Measurements from ENCODE around the gene FNIP2.
"Not testable (repeated sequence)": the region's sequence is repeated elsewhere in the genome, so short reads cannot be mapped to it uniquely, and the experiment has no call there.

Gene FNIP2

DNA sequence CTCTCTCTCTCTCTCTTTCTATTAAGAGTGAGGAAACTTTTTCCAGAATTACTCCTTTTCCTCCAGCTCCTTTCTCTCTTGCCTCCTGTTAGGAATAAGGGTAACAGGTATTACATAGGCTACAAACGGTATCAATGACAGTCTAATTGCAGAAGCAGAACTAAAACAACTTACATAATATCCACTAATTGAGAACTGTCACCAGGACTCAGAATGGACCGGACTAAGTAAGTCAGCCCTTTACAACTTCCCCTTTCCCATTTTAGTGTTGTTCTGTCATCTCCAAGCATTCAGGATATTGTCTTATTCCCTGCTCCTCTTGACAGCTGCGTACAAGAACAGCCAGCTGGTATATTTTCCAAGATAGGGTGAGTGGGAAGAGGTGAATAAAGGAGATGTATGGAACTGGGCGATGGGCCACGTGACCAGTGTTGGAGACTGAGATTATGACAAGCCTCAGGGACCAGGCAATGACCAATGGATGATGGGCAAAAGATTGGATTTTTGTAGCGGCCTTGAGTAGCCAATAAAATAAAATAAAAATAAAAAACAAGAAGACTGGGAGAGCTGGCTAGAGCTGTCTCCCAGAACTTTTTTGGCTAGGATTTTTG, 2.3 kb upstream of the FNIP2 start:
- DNase-seq = no peak

DNA sequence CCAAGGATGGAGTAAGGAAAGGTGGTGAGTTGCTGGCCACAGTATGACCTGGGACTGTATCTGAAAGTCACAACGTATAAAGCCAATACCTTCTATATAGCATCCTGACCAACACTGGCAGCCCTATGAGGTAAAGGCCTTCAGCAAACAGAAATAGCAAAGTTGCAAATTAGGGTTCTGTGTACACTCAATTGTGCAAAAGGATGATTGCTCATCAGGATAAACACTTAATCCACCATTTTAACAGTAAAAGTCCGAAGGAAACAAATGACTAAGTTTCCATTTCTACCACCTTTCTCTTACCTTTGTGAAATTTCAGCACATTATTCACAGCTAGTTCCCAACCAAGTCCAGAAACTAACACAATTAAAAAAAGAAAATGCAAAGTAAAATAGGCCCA, 1.4 kb upstream of the FNIP2 start:
- DNase-seq = no peak

DNA sequence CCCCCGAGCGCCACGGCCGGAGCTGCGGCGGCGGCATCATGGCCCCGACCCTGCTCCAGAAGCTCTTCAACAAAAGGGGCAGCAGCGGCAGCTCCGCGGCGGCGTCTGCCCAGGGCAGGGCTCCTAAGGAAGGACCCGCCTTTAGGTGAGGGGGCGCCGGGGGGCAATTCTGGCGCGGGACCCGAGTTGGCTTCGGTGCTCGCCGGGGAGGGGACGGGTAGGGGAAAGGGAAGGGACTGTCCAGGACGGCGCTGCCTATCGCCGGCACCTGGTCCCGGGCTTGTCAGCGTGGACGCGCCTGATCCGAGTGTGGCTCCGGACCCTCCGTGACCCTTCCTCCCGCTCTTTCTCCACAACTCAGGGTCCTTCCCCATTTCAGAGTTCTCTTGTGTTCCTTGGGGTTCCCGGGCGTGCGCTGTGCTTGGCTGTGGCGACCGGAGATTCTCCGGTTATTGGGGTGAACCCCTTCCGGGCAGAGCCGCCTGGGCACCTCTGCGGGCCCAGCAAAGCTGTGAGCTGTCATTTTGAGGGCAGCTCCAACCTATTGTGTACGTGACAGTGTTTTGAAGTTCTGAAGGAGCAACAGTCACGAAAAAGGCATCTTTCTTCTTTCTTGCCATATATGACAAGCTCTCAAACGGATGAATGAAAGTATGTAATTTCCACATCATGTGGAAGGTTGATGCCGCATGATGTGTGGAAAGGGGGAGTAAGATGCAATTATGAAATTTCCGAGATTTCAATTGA, 522 bp downstream of the FNIP2 start:
- no peak for DNase-seq

DNA sequence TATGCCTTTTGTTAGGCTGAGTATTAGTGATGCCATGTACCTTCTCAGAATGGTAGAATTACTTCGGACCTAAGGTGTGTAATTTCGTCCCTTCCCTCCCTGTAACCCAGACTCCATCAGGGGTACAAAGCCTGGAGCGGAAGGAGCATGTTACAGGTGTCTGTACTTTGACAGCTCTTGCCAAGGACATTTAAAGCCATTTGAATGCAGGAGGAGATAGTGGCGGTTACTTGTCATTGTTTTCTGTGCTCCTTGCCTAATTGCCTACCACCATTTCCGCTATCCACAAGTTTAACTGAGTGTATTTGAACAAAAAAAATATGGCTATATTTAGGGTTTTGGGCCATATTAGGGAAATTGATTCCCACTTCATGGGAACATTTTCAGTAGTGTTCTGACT, 1.8 kb downstream of the FNIP2 start:
- DNase-seq = no peak

DNA sequence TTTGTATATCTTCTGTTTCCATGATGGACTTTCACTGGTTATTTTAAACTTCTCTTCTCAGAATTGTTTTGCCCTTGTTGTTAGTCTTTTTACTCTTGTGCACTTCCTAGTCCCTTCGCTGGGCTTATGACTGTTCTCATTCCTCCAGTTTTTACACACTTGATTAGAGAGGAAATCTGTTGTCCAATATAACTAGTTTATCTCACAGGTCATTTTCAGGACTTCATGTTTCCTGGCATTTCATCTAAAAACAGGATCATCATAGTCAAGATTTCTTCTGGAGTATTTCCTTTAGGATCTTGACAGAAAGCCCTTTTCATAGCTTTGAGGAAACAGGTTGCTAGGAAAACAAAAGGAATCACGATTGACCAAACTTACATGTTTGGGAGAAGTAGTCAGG, 3.0 kb downstream of the FNIP2 start:
- DNase-seq = no peak

DNA sequence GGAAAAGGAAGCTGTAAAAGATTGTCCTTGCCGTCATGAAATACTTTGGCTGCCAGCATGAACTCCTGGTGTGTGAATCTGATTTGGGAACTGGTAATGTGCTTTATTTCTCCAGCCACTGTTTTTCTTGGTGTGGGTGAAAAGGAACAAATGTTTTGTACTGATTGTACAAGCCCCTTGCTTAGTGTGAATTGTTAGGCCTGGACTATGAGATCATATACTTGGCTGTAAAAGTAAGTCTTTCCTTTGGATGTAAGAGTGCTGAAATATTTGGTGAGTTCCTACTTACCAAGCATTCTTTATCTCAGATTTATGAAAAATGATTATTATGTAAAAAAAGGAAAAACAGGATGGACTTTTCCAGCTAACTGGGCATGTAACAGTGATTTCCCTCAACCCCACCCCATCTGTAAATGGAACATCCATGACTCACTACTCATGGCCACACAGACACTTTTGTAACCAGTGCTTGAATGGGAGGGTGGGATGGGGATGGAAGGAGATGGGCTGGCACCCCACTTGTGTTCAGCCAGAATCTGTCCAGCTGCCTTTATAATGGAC, 6.3 kb downstream of the FNIP2 start:
- DNase-seq = no peak

DNA sequence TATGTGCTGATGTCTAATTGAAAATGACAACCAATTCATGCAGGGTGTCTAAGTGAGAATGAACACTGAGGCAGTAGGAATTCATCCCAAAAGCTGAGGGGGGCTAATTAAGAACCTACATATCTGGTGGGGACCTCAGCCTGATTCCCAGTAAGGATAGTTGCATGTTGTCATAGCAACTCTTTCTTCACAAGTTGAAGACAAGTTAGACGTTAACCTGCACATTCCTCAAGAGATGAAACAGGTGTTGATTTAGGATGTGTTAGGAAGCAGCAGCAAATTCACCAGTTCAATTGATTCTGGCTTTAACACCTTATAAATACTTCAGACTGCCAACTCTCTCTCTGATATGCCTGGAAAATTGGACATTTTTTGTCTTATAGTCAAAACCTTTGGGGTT, 7.3 kb downstream of the FNIP2 start:
- DNase-seq = no peak

DNA sequence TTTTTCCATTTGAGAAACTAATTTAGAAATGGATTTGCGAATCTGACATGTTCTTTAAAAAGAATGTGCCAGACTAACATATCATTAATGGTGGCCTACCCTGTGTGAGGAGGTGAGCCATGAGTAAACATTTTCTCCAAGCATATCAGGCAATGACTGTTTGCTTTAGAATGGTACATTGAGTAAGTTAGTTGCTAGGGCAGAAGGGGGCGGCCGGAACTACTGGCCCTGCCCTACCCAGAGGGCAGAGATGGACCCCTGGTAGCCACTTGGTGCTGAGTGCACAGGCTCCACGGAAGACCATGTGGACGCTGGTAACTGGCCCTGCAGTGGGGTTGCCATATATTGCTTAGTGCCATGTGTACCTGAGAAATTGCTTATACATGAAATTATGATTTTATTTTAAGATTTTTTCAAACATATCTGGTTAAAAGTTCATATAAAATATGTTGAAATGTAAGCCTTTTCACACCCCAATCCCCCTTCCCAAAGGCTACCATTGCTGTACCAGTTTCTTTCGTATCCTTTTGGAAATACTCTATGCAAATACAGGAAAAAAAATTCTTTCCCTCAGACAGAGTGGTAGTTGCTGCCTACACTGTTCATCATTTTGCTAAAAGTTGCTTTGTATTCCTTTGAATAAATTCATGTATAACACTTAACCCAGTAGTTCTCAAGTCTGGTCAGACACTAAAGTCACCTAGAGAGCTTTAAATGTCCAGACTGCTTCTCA, 8.8 kb downstream of the FNIP2 start:
- DNase-seq = no peak

DNA sequence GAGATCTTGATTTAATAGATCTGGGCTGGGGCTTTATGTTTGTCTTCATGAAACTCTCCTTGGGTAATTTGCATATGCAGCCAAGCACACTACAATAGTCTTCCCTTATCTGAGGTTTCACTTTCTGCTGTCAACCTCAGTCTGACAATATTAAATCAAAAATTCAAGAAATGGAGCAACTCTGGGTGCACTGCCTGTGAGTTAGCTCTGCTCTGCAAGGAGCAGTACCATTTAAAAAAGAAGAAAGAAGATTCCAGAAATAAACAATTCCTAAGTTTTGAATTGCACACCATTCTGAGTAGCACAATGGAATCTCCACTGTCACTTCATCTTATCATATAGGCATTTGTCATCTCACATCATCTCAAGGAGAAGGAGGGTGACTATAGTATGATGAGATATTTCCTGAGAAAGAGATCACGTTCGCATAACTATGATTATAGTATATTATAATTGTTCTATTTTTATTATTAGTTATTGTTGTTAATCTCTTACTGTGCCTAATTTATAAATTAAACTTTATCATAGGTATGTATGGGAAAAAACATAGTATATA, 9.4 kb downstream of the FNIP2 start:
- DNase-seq = no peak

DNA sequence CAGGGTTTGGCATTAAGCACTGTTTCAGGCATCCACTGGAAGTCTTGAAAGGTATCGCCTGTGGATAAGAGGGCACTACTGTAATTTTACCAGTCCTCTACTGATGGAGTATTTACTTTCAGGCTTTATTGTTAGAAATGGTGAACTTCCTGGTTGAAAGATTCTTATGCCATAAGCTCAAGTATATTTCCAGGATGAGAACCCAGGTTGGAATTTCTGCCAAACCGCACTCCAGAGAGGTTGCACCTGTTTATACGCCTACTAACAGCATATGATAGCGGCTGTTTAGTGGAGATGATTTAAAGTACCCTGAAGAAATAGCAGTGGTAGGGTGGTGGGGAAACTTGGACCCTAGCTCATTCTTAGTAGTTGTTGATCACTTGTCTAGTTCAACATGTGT, 9.9 kb downstream of the FNIP2 start:
- DNase-seq = peak; percentile 79

DNA sequence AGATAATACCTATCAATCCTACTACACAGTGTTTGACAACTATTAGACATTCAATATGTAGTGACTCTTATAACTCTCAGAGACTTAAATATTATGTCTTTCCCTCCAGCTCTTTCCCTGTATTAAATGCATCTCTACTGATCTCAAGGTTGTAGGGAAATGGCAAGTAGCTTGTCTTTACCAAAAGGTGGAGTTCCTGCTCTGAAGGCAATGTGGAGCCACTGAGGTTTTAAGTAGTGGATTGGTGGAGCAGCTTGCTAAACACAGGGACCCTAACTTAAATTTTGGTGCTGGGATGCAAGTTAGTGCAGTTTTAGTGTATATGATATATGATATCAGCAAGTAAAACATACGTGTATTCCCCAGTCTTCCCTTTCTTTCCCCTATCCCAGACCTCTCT, 13.1 kb downstream of the FNIP2 start:
- no peak for DNase-seq

DNA sequence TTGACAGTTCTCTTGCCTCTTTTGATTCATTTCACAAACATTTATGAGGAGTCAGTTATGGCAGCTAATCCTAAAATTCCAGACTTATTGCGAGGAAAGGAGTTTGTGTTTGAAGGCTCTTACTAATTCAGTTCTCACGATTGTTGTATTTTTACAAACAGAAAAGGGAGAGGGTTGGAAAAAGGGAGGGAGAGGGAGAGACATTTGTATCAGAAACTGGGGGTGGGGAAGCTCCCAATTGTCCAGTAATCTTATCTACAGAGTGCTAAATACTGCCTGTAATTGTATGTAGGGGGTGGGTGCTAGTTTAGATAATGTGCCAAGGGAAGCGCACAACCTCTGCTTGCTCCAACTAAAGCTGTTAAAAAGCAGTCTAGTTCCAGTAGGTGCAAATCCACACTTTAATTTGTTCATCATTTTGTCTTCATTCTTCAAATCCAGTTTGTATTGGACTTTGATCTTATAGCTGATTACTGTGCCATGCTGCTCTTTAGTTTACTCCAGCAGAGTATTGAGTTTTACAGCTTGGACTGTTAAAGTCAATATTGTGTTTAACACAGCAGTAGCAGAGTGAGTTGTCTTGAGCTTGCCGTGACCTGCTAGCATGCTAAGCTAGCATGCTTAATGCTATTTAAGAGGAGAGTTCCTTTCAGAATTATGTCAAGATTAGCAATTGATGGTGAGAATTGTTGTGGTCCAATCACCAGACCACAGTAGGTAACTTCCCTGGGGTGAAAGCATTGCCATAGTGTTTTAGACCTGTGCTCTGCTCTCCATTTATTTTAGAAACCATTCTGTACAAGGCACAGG, 13.9 kb downstream of the FNIP2 start:
- DNase-seq = no peak

DNA sequence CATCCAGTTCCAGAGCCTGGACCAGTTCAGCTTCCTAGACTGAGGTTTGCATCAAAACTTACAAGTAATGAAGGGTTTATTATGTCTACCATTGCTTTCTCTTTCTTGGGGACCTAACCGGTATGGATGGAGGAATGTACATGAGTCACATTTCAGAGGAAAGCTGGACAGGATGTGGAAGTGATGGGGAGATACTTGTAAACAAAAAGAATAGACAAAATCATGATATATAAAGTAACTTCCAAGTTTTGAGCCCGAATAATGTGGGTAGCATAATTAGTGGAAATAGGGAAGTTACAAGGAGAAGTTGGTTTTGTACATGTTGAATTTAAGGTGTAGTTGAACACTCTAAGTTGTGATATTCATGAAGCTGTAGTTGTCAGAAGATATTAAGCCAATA, 15.0 kb downstream of the FNIP2 start:
- DNase-seq = no peak

DNA sequence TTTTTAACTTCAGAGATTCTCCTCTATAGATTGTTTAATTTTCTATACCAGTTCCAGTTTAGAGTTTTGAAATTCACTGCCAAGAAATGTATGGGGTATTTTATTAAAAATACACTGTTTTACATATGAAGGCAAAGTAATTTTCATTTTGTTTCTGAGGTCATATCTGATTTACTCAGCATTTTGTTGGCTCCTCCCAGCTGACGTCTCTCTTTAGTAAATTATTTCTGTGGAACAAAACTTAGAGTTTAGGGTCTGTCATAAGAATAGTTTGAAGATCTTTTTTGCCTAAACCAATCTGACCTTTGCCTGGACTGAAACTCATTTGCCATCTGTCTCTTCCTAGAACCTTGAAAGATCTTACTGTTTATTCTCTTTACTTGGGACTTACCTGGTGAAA, 16.9 kb downstream of the FNIP2 start:
- no peak for DNase-seq

DNA sequence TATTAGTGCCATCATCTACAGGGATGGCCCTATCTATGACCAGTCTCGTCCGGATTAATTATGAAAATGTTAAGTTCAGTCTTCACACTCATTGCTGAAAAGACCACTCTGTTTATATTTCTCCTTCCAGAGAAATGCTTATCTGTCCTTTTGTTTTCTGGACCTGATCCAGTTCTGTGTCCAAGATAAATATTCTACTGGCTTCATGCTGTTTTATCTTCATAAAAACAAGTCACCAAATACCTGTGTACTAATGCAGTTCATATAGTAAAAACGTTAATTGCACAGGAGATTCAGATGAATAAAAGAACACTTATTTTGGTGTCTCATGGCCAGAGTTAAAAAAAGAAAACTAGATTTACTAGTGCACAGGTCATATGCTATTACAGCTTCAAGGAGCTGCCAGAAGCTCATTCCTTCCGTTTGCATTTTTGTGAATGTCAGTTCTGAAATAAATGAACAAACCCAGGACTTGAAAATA, 17.3 kb downstream of the FNIP2 start:
- no peak for DNase-seq

DNA sequence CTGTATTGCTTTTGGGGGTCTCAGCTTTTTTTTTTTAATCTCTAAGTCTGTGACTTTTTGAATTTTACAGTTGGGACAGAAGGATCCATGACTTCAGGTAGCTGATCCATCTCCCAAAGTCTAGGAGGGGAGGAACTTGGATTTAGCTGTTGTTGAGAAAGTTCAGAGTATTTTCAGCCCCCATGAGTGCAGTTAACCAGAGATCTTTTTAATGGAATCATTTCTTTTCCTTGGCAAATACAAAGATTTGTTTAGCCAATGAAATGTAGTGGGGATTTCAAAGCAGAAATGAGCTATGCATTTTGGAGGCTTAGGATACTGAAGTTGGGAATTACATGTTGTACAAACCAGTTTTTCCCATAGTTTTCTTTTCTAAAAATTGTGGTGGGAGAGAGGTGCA, 18.1 kb downstream of the FNIP2 start:
- DNase-seq = no peak

DNA sequence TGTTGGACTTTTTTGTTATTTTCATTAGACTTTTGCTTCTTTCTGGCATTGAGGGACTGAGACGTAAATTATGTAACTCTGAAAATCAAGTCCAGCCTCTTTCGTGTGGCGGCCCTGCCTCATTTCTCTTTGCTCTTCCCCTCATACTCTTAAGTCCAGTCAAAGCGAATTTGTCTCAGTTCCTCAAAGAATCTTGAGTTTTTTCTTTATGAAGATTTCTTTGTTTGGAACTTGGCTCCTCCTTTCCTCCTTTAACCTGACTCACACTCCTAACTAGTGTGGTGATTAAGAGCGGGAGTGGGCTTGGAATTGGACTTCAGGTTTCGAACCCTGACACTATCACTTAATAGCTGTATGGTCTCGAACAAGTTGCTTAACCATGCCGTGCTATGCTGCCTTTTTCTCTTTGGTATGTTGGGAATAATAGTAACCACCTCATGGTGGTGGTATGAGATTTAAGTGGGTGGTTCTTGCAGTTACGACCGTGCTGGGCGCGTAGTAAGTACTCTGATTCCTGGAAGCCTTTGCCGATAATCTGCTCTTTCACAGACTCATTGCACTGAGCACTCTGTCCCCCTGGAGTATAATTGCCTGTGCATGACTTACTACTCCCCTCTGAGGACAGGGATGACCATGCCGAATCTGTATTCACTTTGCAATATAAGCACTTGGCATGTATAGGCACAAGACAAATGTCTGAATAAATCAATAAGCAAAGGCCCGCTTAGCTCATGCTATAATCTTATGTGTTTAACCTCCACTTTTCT, 19.1 kb downstream of the FNIP2 start:
- no peak for DNase-seq

DNA sequence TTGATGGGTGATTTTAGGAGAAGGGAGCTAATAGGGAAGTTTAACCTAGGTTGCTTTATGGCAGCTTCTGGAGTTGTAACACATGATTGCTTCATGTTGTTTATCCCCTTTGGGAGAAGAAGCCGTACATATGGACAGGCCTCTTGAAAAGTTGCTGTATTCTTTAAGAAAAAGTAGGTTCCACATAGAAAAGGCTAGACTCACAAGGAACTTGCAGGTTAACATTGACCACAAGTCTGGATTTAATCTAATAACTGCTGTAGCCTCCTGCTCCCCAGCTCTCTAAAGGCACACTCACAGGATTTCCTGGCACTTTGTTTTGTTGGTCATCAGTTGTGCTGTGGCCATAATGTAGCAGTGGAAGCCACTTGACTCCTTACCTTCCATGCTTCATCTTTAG, 19.7 kb downstream of the FNIP2 start:
- DNase-seq = no peak

DNA sequence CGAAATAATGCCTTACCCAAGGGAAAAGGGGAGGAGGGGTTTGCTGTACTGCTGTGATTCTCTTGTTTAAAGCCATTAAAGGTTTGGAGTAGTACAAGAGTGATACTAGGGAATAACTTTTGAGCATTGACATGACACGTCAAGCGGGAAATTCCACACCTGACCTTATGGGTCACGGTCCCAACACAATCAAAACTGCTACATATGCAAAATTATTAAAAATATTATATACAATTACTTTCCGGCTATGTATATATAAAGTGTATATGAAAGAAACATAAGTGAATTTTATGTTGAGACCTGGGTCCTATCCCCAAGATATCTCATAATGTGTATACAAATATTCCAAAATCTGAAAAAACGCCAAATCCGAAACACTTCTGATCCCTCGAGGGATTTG, 21.0 kb downstream of the FNIP2 start:
- DNase-seq = no peak

DNA sequence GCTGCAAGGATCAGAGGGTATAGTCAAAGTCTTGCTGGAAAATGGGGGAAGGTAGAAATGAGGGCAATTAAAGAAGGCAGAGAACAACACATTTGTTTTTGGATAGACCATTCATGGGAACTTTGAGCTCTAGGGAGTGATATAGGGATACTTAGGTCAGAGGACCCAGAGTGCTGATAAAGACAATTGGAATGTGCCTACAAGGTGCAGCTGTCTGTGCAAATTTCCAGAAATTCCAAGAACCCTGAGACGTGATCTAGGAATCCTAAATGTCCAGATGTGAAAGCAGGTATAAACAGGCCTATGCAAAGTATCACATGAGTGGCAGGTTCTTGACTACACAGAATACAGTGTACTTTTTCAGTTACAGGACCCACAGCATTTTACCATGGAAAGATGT, 24.2 kb downstream of the FNIP2 start:
- no peak for DNase-seq

DNA sequence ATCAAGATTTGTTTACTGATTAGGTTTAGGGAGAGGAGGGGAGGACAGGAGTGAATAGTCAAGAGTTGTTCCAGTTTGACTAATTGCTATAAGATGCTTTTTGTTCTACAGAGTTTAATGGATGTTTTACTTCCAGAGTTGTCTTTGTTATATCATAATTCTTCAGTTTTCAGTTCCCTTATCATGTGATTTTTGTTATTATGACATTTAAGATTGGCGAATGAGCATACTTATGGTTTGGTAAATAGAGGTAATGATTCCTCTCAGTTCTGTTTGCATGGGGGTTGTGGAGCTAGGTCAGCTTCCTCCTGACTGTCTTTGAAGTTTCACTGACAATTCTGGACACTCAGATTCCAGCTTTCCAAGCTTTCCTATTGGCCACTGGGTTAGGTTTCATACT, 24.6 kb downstream of the FNIP2 start:
- DNase-seq = not testable (repeated sequence)
